NCI-H345 treated with DMSO at 0.1 percent for 48 hours (cell line): ENCODE measurements around the gene SNCAIP.

Source experiments
- DNase-seq: peaks from one replicate; lab custom pipeline; 2025; ENCODE audit not compliant: unreplicated experiment; lab: John Stamatoyannopoulos, UW

Gene SNCAIP

GRCh38 chr5:122392224-122392623 is 80.2 kb downstream of the SNCAIP start:
- no peak for DNase-seq

- DNase-seq: no peak
These were observed 80.8 kb downstream of the SNCAIP start for GRCh38 chr5:122392824-122393223.

GRCh38 chr5:122394284-122394930 is 82.4 kb downstream of the SNCAIP start:
- no peak for DNase-seq

- no peak for DNase-seq
These were observed 86.0 kb downstream of the SNCAIP start for GRCh38 chr5:122398016-122398415.

GRCh38 chr5:122400341-122400740 is 88.3 kb downstream of the SNCAIP start:
- no peak for DNase-seq

- no peak for DNase-seq
These were observed 88.9 kb downstream of the SNCAIP start for GRCh38 chr5:122400938-122401337.

- DNase-seq: no peak
These were observed 90.1 kb downstream of the SNCAIP start for GRCh38 chr5:122401976-122402725.

- DNase-seq: no peak
These were observed 91.1 kb downstream of the SNCAIP start for GRCh38 chr5:122402955-122403685.

GRCh38 chr5:122404018-122404417 is 92.0 kb downstream of the SNCAIP start:
- no peak for DNase-seq

- no peak for DNase-seq
These were observed 92.8 kb downstream of the SNCAIP start for GRCh38 chr5:122404653-122405362.

GRCh38 chr5:122405751-122406150 is 93.7 kb downstream of the SNCAIP start:
- no peak for DNase-seq

GRCh38 chr5:122406181-122406580 is 94.1 kb downstream of the SNCAIP start:
- DNase-seq: no peak

GRCh38 chr5:122408592-122409224 is 96.7 kb downstream of the SNCAIP start:
- no peak for DNase-seq

GRCh38 chr5:122412966-122413365 is 100.9 kb downstream of the SNCAIP start:
- no peak for DNase-seq

- DNase-seq: no peak
These were observed 101.7 kb downstream of the SNCAIP start for GRCh38 chr5:122413722-122414121.

- peak; percentile 11 for DNase-seq
These were observed 103.2 kb downstream of the SNCAIP start for GRCh38 chr5:122415030-122415800.

- DNase-seq: no peak
These were observed 103.7 kb downstream of the SNCAIP start for GRCh38 chr5:122415801-122416120.

GRCh38 chr5:122419142-122419894 is 107.3 kb downstream of the SNCAIP start:
- DNase-seq: no peak

GRCh38 chr5:122420091-122420490 is 108.1 kb downstream of the SNCAIP start:
- DNase-seq: no peak
